HepG2 (cell line): ENCODE data around the gene RAB20. TPM values are rescaled to one million over a fixed set of nuclear protein-coding genes. Genes with fewer than 3 reads are reported as not detected.

Source experiments
- ATAC-seq: fragments of 200-7000 bp; cut with Tn5 transposase; 3 replicates; pipeline ENCODE4 v1.9.1; 2020; ENCODE audit warnings: mild to moderate bottlenecking, moderate library complexity
- BruUV-seq: library from RNA; stranded (reverse); fragments of 400-500 nt; replicated peaks from 2 replicates; lab custom pipeline; 2021; lab: Mats Ljungman, UMichigan
- CTCF ChIA-PET: fragments of 300-600 bp; formaldehyde crosslinking; extraction: SDS; loops from one replicate; lab custom pipeline; 2021; ENCODE audit warnings: low total read pairs, inconsistent platforms, low intra/inter-chr PET ratio; lab: Yijun Ruan, JAX
- POLR2A ChIA-PET: fragments of 350-600 bp; sonication (Branson Sonifier 250); formaldehyde crosslinking; loops from one replicate; lab custom pipeline; 2020; ENCODE audit warnings: antibody characterized with exemption, inconsistent platforms; lab: Yijun Ruan, JAX
- DNase-seq: peaks from one replicate; pipeline ENCODE4 v3.0.0-alpha.2; 2015; ENCODE audit warnings: low spot score
- FAIRE-seq: peaks from 3 replicates; lab custom pipeline; 2011; peaks lifted over from hg19 to GRCh38; lab: Jason Lieb, UNC
- H2AFZ ChIP-seq: one replicate; pipeline ENCODE4 v1.6.1; 2011; ENCODE audit warnings: low read length, inconsistent platforms
- H3K27ac ChIP-seq: fragments of 300-600 bp; 3 replicates; pipeline ENCODE4 v1.8.0; 2011; ENCODE audit warnings: mixed run types, mild to moderate bottlenecking, mixed read lengths, low read length, inconsistent platforms; ENCODE audit not compliant: insufficient read depth; ENCODE audit errors: extremely low read length
- H3K27me3 ChIP-seq, 2 experiments: fragments of 200-600 bp in 1 of 2; 2 replicates in 1 of 2; 3 replicates in 1 of 2; pipeline versions ENCODE4 v1.6.0 to v1.8.0; 2011; ENCODE audit warnings: low read length in 2 of 2, mild to moderate bottlenecking in 2 of 2, moderate library complexity in 2 of 2, inconsistent platforms in 1 of 2; ENCODE audit not compliant: insufficient read depth in 2 of 2, control insufficient read depth in 1 of 2
- H3K36me3 ChIP-seq, 2 experiments: fragments of 200-600 bp in 1 of 2; replicated peaks in 1 of 2; 2 replicates in 1 of 2; 3 replicates in 1 of 2; pipeline versions ENCODE4 v1.5.1 to v1.8.0; 2011; ENCODE audit warnings: low read length in 2 of 2, inconsistent platforms in 1 of 2; ENCODE audit not compliant: insufficient read depth in 2 of 2, control insufficient read depth in 1 of 2
- H3K4me1 ChIP-seq: 2 replicates; pipeline ENCODE4 v1.5.1; 2012; ENCODE audit warnings: low read length, inconsistent platforms; ENCODE audit not compliant: insufficient read depth
- H3K4me2 ChIP-seq: 2 replicates; pipeline ENCODE4 v1.6.0; 2011; ENCODE audit warnings: low read depth, low read length, inconsistent platforms
- H3K4me3 ChIP-seq, 3 experiments: fragments of 200-600 bp in 1 of 3; sonication (generic), shearing (Covaris generic) in 1 of 3; replicated peaks in 1 of 3; 2 replicates each; pipeline ENCODE4 v1.5.1; 2011 to 2016; ENCODE audit warnings: low read length in 3 of 3, inconsistent platforms in 2 of 3, low read depth in 2 of 3, mild to moderate bottlenecking in 2 of 3, control low read depth in 1 of 3, mixed read lengths in 1 of 3; ENCODE audit not compliant: insufficient read depth in 1 of 3
- H3K79me2 ChIP-seq: one replicate; pipeline ENCODE4 v1.6.1; 2011; ENCODE audit warnings: low read length, inconsistent platforms; ENCODE audit not compliant: insufficient read depth
- H3K9ac ChIP-seq: 2 replicates; pipeline ENCODE4 v1.6.0; 2011; ENCODE audit warnings: mild to moderate bottlenecking, low read depth, low read length, inconsistent platforms; ENCODE audit not compliant: insufficient read depth
- H3K9me3 ChIP-seq: 2 replicates; pipeline ENCODE4 v1.5.1; 2012; ENCODE audit warnings: mild to moderate bottlenecking, low read length
- H4K20me1 ChIP-seq: 2 replicates; pipeline ENCODE4 v1.6.0; 2011; ENCODE audit warnings: inconsistent platforms, mild to moderate bottlenecking, low read length, moderate library complexity; ENCODE audit not compliant: insufficient read depth
- HDAC1 ChIP-seq: sonication (generic); formaldehyde crosslinking; IDR thresholded peaks from 2 replicates; pipeline ENCODE4 v1.5.1; 2020; ENCODE audit warnings: mild to moderate bottlenecking, missing genetic modification reagents
- KAT7 ChIP-seq: IDR thresholded peaks from 2 replicates; pipeline ENCODE4 v1.6.1; 2018; ENCODE audit warnings: borderline replicate concordance, missing compliant biosample characterization
- MIXL1 ChIP-seq: IDR thresholded peaks from 2 replicates; pipeline ENCODE4 v1.6.1; 2016
- NR2F6 ChIP-seq, 2 experiments: IDR thresholded peaks; 2 replicates each; pipeline ENCODE4 v1.6.1; 2016; ENCODE audit warnings: antibody characterized with exemption in 1 of 2, mild to moderate bottlenecking in 1 of 2
- POGZ ChIP-seq: sonication (generic); formaldehyde crosslinking; IDR thresholded peaks from 2 replicates; pipeline ENCODE4 v1.4.0; 2020; ENCODE audit warnings: mild to moderate bottlenecking, missing genetic modification reagents
- whole genome bisulfite sequencing: methylation state at CpG from one replicate; pipeline ENCODE4 v1.1.6; 2017; ENCODE audit warnings: low lambda C conversion rate; 5-methylcytosine and 5-hydroxymethylcytosine counted together
- in situ Hi-C: cut with HindIII; loops from 2 replicates; pipeline ENCODE4 v1.10.0; 2017; ENCODE audit warnings: low pct_unique_long_range_greater_than_20kb; ENCODE audit not compliant: extremely low pct_ligation_motif_present
- intact Hi-C: fragments of 100-400 bp; cut with micrococcal nuclease; formaldehyde crosslinking; loops from one replicate; pipeline ENCODE4 v1.10.0; 2022; ENCODE audit not compliant: unreplicated experiment
- polyA plus RNA-seq, 8 experiments: library from polyadenylated mRNA; depleted of rRNA in 3 of 8; stranded (reverse) in 7 of 8; unstranded in 1 of 8; fragments of >200 nt; fragmentation: Illumina TruSeq in 4 of 8; extraction: Trizol in 4 of 8; gene quantifications; 2 replicates each; pipeline versions ENCODE4 v1.2.1 to v1.2.3, GENCODE V29; 2011 to 2016; ENCODE audit warnings: low read depth in 4 of 8, missing spikeins in 1 of 8, mixed read lengths in 1 of 8; ENCODE audit not compliant: insufficient read depth in 1 of 8
- total RNA-seq, 5 experiments: library from RNA; depleted of rRNA; stranded (reverse); fragments of >200 nt; fragmentation: Illumina TruSeq; extraction: Trizol; gene quantifications; 2 replicates each; pipeline ENCODE4 v1.2.3, GENCODE V29; 2016; ENCODE audit warnings: low read depth in 1 of 5
- TF ChIP-seq, protein P1 (sequence below): sonication (generic); formaldehyde crosslinking; IDR thresholded peaks from 2 replicates; pipeline ENCODE4 v1.5.0; 2020; ENCODE audit warnings: missing genetic modification reagents
- TF ChIP-seq, protein P2 (sequence below): sonication (generic); formaldehyde crosslinking; IDR thresholded peaks from 2 replicates; pipeline ENCODE4 v1.4.0; 2020; ENCODE audit warnings: mild to moderate bottlenecking, missing genetic modification reagents
- TF ChIP-seq, protein P3 (sequence below): sonication (generic); formaldehyde crosslinking; IDR thresholded peaks from 2 replicates; pipeline ENCODE4 v1.9.0; 2022; ENCODE audit warnings: low read depth, missing genetic modification reagents
- TF ChIP-seq, protein P4 (sequence below): sonication (generic); formaldehyde crosslinking; IDR thresholded peaks from 2 replicates; pipeline ENCODE4 v1.9.0; 2022; ENCODE audit warnings: missing genetic modification reagents, mild to moderate bottlenecking, borderline replicate concordance

The RAB20 gene
- total and polyA plus RNA-seq, 2 of the 13 experiments (the other 11 are each of a cell fraction or from before 2014, with no cell fraction given), result 15.6 to 30.5 TPM

DNA sequence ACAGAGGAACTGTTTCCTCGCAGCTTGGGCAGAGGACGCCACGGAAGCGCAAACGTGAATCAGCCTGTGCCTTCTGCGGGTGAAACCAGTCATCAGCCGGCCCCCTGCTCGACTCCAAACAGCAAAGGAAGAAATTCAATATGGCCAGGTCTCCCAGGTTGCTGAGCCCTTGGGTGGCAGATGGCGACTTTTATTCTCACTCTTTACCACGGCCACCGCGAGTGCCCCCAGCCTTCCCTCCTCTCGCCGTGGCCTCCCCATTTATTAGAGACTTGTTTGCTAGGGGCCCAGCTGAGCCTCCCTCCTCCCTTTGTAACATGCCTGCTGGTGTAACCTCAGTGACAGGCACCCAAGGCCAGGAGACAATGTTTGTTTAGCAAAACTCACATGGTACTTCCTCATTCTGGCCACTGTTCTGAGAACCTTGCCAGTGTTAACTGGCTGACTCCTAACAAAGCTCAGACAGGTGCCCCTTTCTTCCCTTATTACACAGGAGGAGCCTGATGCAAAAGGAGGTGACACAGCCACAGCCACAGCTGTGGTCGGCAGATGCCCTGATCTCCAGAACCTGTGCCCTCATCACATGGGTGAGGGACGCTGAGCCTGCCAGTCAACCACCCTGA, 5.8 kb downstream of the RAB20 start:
- peak overlapping the region; percentile 41; the same call in 1 of the 2 replicates for H3K9ac ChIP-seq
- in situ Hi-C loops, result no loop called here
- peak; percentile 29; the same call in 1 of the 2 replicates for TF ChIP-seq NR2F6 (IDR thresholded peaks at IDR 0.05)
- no peak for TF ChIP-seq NR2F6 (CRISPR knock-in tag; IDR thresholded peaks at IDR 0.05)
- TF ChIP-seq, protein P1, sequence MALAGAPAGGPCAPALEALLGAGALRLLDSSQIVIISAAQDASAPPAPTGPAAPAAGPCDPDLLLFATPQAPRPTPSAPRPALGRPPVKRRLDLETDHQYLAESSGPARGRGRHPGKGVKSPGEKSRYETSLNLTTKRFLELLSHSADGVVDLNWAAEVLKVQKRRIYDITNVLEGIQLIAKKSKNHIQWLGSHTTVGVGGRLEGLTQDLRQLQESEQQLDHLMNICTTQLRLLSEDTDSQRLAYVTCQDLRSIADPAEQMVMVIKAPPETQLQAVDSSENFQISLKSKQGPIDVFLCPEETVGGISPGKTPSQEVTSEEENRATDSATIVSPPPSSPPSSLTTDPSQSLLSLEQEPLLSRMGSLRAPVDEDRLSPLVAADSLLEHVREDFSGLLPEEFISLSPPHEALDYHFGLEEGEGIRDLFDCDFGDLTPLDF (CRISPR knock-in tag), result no peak
- TF ChIP-seq, protein P2, sequence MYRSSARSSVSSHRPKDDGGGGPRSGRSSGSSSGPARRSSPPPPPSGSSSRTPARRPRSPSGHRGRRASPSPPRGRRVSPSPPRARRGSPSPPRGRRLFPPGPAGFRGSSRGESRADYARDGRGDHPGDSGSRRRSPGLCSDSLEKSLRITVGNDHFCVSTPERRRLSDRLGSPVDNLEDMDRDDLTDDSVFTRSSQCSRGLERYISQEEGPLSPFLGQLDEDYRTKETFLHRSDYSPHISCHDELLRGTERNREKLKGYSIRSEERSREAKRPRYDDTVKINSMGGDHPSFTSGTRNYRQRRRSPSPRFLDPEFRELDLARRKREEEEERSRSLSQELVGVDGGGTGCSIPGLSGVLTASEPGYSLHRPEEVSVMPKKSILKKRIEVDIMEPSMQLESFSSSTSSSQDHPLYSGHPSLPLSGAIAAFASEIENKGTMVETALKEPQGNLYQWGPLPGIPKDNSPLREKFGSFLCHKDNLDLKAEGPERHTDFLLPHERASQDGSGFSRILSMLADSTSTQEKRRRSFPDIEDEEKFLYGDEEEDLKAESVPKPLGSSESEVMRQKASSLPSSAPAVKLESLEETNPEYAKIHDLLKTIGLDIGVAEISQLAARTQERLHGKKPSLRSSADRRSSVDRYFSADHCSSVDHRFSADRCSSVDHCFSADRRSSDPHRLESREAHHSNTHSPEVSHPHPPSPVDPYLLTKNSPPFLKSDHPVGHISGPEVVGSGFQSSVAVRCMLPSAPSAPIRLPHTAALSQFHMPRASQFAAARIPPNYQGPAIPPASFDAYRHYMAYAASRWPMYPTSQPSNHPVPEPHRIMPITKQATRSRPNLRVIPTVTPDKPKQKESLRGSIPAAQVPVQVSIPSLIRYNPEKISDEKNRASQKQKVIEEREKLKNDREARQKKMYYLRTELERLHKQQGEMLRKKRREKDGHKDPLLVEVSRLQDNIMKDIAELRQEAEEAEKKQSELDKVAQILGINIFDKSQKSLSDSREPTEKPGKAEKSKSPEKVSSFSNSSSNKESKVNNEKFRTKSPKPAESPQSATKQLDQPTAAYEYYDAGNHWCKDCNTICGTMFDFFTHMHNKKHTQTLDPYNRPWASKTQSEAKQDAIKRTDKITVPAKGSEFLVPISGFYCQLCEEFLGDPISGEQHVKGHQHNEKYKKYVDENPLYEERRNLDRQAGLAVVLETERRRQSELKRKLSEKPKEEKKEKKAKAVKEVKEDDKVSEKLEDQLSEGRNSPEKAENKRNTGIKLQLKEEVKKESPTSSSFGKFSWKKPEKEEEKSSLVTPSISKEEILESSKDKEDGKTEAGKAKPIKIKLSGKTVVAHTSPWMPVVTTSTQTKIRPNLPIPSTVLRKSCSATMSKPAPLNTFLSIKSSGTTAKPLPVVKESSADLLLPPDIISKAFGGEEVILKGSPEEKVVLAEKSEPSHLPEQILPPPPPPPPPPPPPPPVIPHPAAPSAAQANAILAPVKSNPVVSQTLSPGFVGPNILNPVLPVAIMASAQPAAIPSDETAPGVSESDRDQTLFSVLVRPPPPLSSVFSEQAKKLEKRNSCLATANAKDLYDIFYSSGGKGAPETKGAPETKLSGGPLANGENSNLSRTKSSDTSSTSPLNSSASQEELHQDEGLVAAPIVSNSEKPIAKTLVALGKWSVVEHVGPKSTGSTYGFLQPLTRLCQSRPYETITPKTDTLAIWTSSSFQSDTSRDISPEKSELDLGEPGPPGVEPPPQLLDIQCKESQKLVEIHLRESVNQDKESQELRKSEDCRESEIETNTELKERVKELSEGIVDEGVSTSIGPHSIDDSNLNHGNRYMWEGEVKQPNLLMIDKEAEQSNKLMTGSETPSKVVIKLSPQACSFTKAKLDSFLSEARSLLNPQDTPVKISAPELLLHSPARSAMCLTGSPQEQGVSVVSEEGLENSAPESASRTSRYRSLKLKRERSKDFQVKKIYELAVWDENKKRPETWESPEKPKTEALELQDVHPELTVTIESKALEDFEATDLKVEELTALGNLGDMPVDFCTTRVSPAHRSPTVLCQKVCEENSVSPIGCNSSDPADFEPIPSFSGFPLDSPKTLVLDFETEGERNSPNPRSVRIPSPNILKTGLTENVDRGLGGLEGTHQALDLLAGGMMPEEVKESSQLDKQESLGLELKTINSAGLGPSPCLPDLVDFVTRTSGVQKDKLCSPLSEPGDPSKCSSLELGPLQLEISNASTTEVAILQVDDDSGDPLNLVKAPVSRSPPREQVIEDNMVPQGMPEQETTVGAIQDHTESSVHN (CRISPR knock-in tag), result no peak
- TF ChIP-seq, protein P3, sequence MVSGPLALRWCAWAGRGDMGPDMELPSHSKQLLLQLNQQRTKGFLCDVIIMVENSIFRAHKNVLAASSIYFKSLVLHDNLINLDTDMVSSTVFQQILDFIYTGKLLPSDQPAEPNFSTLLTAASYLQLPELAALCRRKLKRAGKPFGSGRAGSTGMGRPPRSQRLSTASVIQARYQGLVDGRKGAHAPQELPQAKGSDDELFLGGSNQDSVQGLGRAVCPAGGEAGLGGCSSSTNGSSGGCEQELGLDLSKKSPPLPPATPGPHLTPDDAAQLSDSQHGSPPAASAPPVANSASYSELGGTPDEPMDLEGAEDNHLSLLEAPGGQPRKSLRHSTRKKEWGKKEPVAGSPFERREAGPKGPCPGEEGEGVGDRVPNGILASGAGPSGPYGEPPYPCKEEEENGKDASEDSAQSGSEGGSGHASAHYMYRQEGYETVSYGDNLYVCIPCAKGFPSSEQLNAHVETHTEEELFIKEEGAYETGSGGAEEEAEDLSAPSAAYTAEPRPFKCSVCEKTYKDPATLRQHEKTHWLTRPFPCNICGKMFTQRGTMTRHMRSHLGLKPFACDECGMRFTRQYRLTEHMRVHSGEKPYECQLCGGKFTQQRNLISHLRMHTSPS, result peak; percentile 78
- peak; percentile 54; the same call in 1 of the 2 replicates for TF ChIP-seq HDAC1 (CRISPR knock-in tag)
- 0 out of 2 replicates have a peak, but pooled peaks have one; percentile 44 for TF ChIP-seq POGZ (CRISPR knock-in tag)
- no peak for TF ChIP-seq KAT7 (CRISPR knock-in tag)
- TF ChIP-seq, protein P4, sequence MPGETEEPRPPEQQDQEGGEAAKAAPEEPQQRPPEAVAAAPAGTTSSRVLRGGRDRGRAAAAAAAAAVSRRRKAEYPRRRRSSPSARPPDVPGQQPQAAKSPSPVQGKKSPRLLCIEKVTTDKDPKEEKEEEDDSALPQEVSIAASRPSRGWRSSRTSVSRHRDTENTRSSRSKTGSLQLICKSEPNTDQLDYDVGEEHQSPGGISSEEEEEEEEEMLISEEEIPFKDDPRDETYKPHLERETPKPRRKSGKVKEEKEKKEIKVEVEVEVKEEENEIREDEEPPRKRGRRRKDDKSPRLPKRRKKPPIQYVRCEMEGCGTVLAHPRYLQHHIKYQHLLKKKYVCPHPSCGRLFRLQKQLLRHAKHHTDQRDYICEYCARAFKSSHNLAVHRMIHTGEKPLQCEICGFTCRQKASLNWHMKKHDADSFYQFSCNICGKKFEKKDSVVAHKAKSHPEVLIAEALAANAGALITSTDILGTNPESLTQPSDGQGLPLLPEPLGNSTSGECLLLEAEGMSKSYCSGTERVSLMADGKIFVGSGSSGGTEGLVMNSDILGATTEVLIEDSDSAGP (CRISPR knock-in tag), result peak; percentile 57
- TF ChIP-seq MIXL1, result 0 out of 2 replicates have a peak, but pooled peaks have one; percentile 19

More for the DNA sequence above, 5.8 kb downstream of the RAB20 start:
- H3K79me2 ChIP-seq, result peaks cover 86% of the 10 kb centered on the region
- peak overlapping the region; percentile 69 for H3K4me2 ChIP-seq
- DNase-seq, result peak; percentile 84
- H4K20me1 ChIP-seq, result peaks cover 23% of the 10 kb centered on the region; the same call in 1 of the 2 replicates
- WGBS, result 42% methylated on average over 12 of the region's 16 CpGs
- no TSS peak for BruUV-seq
- no peak overlapping the region for H2AFZ ChIP-seq
- ATAC-seq, result peak; percentile 90
- peaks cover 89% of the 10 kb centered on the region for H3K4me1 ChIP-seq
- intact Hi-C loops, result loop anchor here (2.0 kb wide), 1 partner anchor 99 kb away; no protein-coding TSS in a partner anchor
- peak overlapping the region in 1 of 3 experiments; percentile 31; a peak in 1 of 6 replicates for H3K4me3 ChIP-seq
- peaks cover 3 to 5% of the 10 kb centered on the region in 2 experiments; a peak in 3 of 5 replicates for H3K36me3 ChIP-seq
- CTCF ChIA-PET, result no interaction called here
- FAIRE-seq, result peak; percentile 86
- H3K9me3 ChIP-seq, result no peaks in the 10 kb centered on the region
- H3K27ac ChIP-seq, result peak overlapping the region; percentile 39
- no peaks in the 10 kb centered on the region for H3K27me3 ChIP-seq
- POLR2A ChIA-PET, result interaction anchor here (0.6 to 1.1 kb wide), 5 partner anchors 9 to 30 kb away, joined by 3 read pairs; no protein-coding TSS in a partner anchor
